GM23338 (cell line): ENCODE results near the gene PIGZ. TPM values are rescaled to one million over a fixed set of nuclear protein-coding genes. Genes with fewer than 3 reads are reported as not detected.

Experiments used
- ATAC-seq: fragments of 200-7000 bp; cut with Tn5 transposase; 3 replicates; pipeline ENCODE4 v1.9.1; 2020
- DNase-seq: peaks from one replicate; pipeline ENCODE4 v3.0.0-alpha.2; 2015; ENCODE audit warnings: low spot score
- H2AFZ ChIP-seq: fragments of 200-600 bp; sonication (generic); 2 replicates; pipeline ENCODE4 v1.8.0; 2016; ENCODE audit warnings: antibody characterized with exemption, mild to moderate bottlenecking, moderate library complexity
- H3F3A ChIP-seq: fragments of 200-600 bp; sonication (generic); replicated peaks from 2 replicates; pipeline ENCODE4 v1.8.0; 2017; ENCODE audit warnings: antibody characterized with exemption, mixed run types, low read depth
- H3K27ac ChIP-seq: fragments of 200-600 bp; sonication (generic); 2 replicates; pipeline ENCODE4 v1.6.1; 2016; ENCODE audit warnings: low read depth
- H3K27me3 ChIP-seq: fragments of 200-600 bp; sonication (generic); 2 replicates; pipeline ENCODE4 v1.8.0; 2016; ENCODE audit warnings: mild to moderate bottlenecking, mixed run types, moderate library complexity; ENCODE audit not compliant: insufficient read depth
- H3K36me3 ChIP-seq: fragments of 200-600 bp; sonication (generic); 2 replicates; pipeline ENCODE4 v1.8.0; 2016; ENCODE audit warnings: mild to moderate bottlenecking; ENCODE audit not compliant: insufficient read depth
- H3K4me1 ChIP-seq: fragments of 200-600 bp; sonication (generic); 2 replicates; pipeline ENCODE4 v1.8.0; 2016; ENCODE audit warnings: mild to moderate bottlenecking, moderate library complexity; ENCODE audit not compliant: insufficient read depth
- H3K4me2 ChIP-seq: fragments of 200-600 bp; sonication (generic); 2 replicates; pipeline ENCODE4 v1.7.1; 2017; ENCODE audit warnings: mixed run types
- H3K4me3 ChIP-seq: fragments of 200-600 bp; sonication (generic); 2 replicates; pipeline ENCODE4 v1.6.1; 2016; ENCODE audit warnings: mixed run types
- H3K79me2 ChIP-seq: fragments of 200-600 bp; sonication (generic); replicated peaks from 2 replicates; pipeline ENCODE4 v1.8.0; 2017; ENCODE audit warnings: mild to moderate bottlenecking; ENCODE audit not compliant: insufficient read depth
- H3K9me2 ChIP-seq: fragments of 200-600 bp; sonication (generic); 2 replicates; pipeline ENCODE4 v1.8.0; 2017; ENCODE audit not compliant: insufficient read depth
- H4K20me1 ChIP-seq: fragments of 200-600 bp; sonication (generic); replicated peaks from 2 replicates; pipeline ENCODE4 v1.8.0; 2017; ENCODE audit warnings: mild to moderate bottlenecking; ENCODE audit not compliant: insufficient read depth
- H3K27ac Mint-ChIP-seq: 2 replicates; pipeline ENCODE4 v1.8.0; 2020; ENCODE audit warnings: inconsistent platforms, mild to moderate bottlenecking, moderate library complexity, mixed read lengths
- H3K27me3 Mint-ChIP-seq: 3 replicates; pipeline ENCODE4 v1.8.0; 2022; ENCODE audit warnings: low read depth, mild to moderate bottlenecking, moderate library complexity, mixed read lengths, inconsistent platforms; ENCODE audit not compliant: insufficient read depth, poor library complexity
- H3K36me3 Mint-ChIP-seq: 3 replicates; pipeline ENCODE4 v1.8.0; 2021; ENCODE audit warnings: low read depth, mild to moderate bottlenecking, inconsistent platforms, moderate library complexity, mixed read lengths
- H3K4me1 Mint-ChIP-seq: 3 replicates; pipeline ENCODE4 v1.8.0; 2020; ENCODE audit warnings: mild to moderate bottlenecking, inconsistent platforms, mixed read lengths
- H3K4me3 Mint-ChIP-seq: 3 replicates; pipeline ENCODE4 v1.8.0; 2021; ENCODE audit warnings: moderate library complexity, mild to moderate bottlenecking, inconsistent platforms, mixed read lengths
- H3K9me3 Mint-ChIP-seq: 3 replicates; pipeline ENCODE4 v1.8.0; 2020; ENCODE audit warnings: moderate library complexity, mild to moderate bottlenecking, inconsistent platforms, mixed read lengths
- CREB1 ChIP-seq: fragments of 250-450 bp; sonication (Bioruptor Pico); IDR thresholded peaks from 2 replicates; pipeline ENCODE4 v1.5.0; 2020; ENCODE audit warnings: low read depth, mild to moderate bottlenecking, moderate library complexity
- CTCF ChIP-seq, 2 experiments: fragments of 200-600 bp in 1 of 2; sonication (generic) in 1 of 2; conservative IDR thresholded peaks; 2 replicates each; pipeline versions ENCODE4 v1.5.1 to v1.6.1; 2016 to 2017; ENCODE audit warnings: antibody characterized with exemption in 2 of 2, low read depth in 2 of 2, mild to moderate bottlenecking in 2 of 2, moderate library complexity in 1 of 2
- ETS1 ChIP-seq: IDR thresholded peaks from 2 replicates; pipeline ENCODE4 v1.6.1; 2016; ENCODE audit warnings: antibody characterized with exemption
- EZH2 ChIP-seq: fragments of 200-600 bp; sonication (generic); IDR thresholded peaks from one replicate; pipeline ENCODE4 v1.8.0; 2017; ENCODE audit warnings: antibody characterized with exemption, mild to moderate bottlenecking, low read depth; ENCODE audit not compliant: unreplicated experiment
- EZH2phosphoT487 ChIP-seq: fragments of 200-600 bp; sonication (generic); IDR thresholded peaks from one replicate; pipeline ENCODE4 v1.8.1; 2018; ENCODE audit warnings: antibody characterized with exemption; ENCODE audit not compliant: unreplicated experiment
- JUNB ChIP-seq: IDR thresholded peaks from one replicate; pipeline ENCODE4 v1.6.1; 2016; ENCODE audit warnings: antibody characterized with exemption; ENCODE audit not compliant: unreplicated experiment
- NANOG ChIP-seq: IDR thresholded peaks from 2 replicates; pipeline ENCODE4 v1.6.1; 2016; ENCODE audit warnings: antibody characterized with exemption, borderline replicate concordance
- POLR2AphosphoS5 ChIP-seq: IDR thresholded peaks from 2 replicates; pipeline ENCODE4 v1.6.1; 2016; ENCODE audit warnings: antibody characterized with exemption, low read depth
- ZNF114 ChIP-seq: fragments of 250-450 bp; sonication (Bioruptor Pico); IDR thresholded peaks from 2 replicates; pipeline ENCODE4 v1.5.0; 2020; ENCODE audit warnings: mild to moderate bottlenecking, moderate library complexity
- polyA plus RNA-seq: library from polyadenylated mRNA; unstranded; fragments of >200 nt; fragmentation: Nextera tagmentation; extraction: Ambion mirVana; gene quantifications from 2 replicates; pipeline ENCODE4 v1.2.1, GENCODE V29; 2016
- total RNA-seq: library from RNA; depleted of rRNA; stranded (reverse); fragments of >200 nt; shearing (Covaris generic); gene quantifications from 2 replicates; pipeline ENCODE4 v1.2.3, GENCODE V29; 2014
- TF ChIP-seq, protein P1 (sequence below): fragments of 250-450 bp; sonication (Bioruptor Pico); IDR thresholded peaks from 2 replicates; pipeline ENCODE4 v1.5.0; 2020; ENCODE audit warnings: mild to moderate bottlenecking, moderate library complexity

Gene PIGZ
- total and polyA plus RNA-seq, 2 experiments from 2014 or later: 0.16 TPM; not detected in 1

DNA sequence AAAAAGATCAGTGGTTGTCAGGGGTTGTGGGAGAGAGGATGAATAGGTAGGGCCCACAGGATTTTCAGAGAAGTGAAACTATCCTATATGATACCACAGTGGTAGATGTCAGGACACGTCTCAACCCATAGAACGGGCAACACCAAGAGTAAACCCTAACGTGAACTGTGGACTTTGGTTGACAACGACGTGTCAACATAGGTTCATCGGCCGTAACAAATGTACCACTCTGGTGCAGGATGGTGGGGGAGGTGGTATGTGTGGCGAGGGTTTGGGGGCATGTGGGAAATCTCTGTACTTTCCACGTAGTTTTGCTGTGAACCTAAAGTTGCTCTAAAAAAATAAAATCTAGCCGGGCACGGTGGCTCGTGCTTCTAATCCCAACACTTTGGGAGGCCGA, 13.0 kb upstream of the PIGZ start (continued):
- TF ChIP-seq, protein P1, sequence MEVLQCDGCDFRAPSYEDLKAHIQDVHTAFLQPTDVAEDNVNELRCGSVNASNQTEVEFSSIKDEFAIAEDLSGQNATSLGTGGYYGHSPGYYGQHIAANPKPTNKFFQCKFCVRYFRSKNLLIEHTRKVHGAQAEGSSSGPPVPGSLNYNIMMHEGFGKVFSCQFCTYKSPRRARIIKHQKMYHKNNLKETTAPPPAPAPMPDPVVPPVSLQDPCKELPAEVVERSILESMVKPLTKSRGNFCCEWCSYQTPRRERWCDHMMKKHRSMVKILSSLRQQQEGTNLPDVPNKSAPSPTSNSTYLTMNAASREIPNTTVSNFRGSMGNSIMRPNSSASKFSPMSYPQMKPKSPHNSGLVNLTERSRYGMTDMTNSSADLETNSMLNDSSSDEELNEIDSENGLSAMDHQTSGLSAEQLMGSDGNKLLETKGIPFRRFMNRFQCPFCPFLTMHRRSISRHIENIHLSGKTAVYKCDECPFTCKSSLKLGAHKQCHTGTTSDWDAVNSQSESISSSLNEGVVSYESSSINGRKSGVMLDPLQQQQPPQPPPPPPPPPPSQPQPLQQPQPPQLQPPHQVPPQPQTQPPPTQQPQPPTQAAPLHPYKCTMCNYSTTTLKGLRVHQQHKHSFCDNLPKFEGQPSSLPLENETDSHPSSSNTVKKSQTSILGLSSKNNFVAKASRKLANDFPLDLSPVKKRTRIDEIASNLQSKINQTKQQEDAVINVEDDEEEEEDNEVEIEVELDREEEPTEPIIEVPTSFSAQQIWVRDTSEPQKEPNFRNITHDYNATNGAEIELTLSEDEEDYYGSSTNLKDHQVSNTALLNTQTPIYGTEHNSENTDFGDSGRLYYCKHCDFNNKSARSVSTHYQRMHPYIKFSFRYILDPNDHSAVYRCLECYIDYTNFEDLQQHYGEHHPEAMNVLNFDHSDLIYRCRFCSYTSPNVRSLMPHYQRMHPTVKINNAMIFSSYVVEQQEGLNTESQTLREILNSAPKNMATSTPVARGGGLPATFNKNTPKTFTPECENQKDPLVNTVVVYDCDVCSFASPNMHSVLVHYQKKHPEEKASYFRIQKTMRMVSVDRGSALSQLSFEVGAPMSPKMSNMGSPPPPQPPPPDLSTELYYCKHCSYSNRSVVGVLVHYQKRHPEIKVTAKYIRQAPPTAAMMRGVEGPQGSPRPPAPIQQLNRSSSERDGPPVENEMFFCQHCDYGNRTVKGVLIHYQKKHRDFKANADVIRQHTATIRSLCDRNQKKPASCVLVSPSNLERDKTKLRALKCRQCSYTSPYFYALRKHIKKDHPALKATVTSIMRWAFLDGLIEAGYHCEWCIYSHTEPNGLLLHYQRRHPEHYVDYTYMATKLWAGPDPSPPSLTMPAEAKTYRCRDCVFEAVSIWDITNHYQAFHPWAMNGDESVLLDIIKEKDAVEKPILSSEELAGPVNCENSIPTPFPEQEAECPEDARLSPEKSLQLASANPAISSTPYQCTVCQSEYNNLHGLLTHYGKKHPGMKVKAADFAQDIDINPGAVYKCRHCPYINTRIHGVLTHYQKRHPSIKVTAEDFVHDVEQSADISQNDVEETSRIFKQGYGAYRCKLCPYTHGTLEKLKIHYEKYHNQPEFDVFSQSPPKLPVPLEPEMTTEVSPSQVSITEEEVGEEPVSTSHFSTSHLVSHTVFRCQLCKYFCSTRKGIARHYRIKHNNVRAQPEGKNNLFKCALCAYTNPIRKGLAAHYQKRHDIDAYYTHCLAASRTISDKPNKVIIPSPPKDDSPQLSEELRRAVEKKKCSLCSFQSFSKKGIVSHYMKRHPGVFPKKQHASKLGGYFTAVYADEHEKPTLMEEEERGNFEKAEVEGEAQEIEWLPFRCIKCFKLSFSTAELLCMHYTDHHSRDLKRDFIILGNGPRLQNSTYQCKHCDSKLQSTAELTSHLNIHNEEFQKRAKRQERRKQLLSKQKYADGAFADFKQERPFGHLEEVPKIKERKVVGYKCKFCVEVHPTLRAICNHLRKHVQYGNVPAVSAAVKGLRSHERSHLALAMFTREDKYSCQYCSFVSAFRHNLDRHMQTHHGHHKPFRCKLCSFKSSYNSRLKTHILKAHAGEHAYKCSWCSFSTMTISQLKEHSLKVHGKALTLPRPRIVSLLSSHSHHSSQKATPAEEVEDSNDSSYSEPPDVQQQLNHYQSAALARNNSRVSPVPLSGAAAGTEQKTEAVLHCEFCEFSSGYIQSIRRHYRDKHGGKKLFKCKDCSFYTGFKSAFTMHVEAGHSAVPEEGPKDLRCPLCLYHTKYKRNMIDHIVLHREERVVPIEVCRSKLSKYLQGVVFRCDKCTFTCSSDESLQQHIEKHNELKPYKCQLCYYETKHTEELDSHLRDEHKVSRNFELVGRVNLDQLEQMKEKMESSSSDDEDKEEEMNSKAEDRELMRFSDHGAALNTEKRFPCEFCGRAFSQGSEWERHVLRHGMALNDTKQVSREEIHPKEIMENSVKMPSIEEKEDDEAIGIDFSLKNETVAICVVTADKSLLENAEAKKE (CRISPR knock-in tag): no peak
- TF ChIP-seq JUNB: no peak
- no peak for TF ChIP-seq ETS1
- TF ChIP-seq CREB1 (CRISPR knock-in tag): no peak
- no peak for TF ChIP-seq ZNF114 (CRISPR knock-in tag)
- TF ChIP-seq EZH2: no peak
- TF ChIP-seq EZH2phosphoT487: no peak

GRCh38 chr3:196979545-196979944, 10.9 kb upstream of the PIGZ start:
- Mint-ChIP-seq H3K9me3 (peaks cover 17% of the 10 kb centered on the region), H3K4me1 (peaks cover 3% of the 10 kb centered on the region; the same call in 1 of the 3 replicates), H3K36me3 (peaks cover 5% of the 10 kb centered on the region; the same call in 2 of the 3 replicates), H3K4me3 (no peak overlapping the region), H3K27ac (no peak overlapping the region), H3K27me3 (peaks cover 11% of the 10 kb centered on the region)
- Histone ChIP-seq H3K79me2 (no peaks in the 10 kb centered on the region), H2AFZ (peak overlapping the region; percentile 77), H3K36me3 (no peaks in the 10 kb centered on the region), H3K4me1 (no peaks in the 10 kb centered on the region), H3K4me2 (no peak overlapping the region), H3K27ac (no peak overlapping the region), H3K4me3 (no peak overlapping the region), H3K9me2 (no peaks in the 10 kb centered on the region), H3K27me3 (no peaks in the 10 kb centered on the region), H3F3A (no peaks in the 10 kb centered on the region), H4K20me1 (no peaks in the 10 kb centered on the region)
- ATAC-seq (peak; percentile 29; the same call in 2 of the 3 replicates), DNase-seq (no peak)
- TF ChIP-seq ETS1: no peak
- no peak for TF ChIP-seq POLR2AphosphoS5
- TF ChIP-seq EZH2phosphoT487: no peak
- TF ChIP-seq CTCF (conservative IDR thresholded peaks at IDR 0.05; ENCODE audit: low read depth in 2 of 2): no peak
- TF ChIP-seq NANOG: no peak
